K562 (cell line): ENCODE measurements around the gene TMTC2.

Experiments used
- CREM ChIP-seq: IDR thresholded peaks from 2 replicates; pipeline ENCODE4 v1.6.1; 2014; ENCODE audit warnings: antibody characterized with exemption, low read depth
- EZH2 ChIP-seq: IDR thresholded peaks from 2 replicates; pipeline ENCODE4 v1.6.1; 2012; ENCODE audit warnings: low read depth, mild to moderate bottlenecking, inconsistent platforms, low read length, borderline replicate concordance
- MTA3 ChIP-seq: fragments of 450-650 bp; formaldehyde crosslinking; IDR thresholded peaks from 2 replicates; pipeline ENCODE4 v1.6.1; 2017; ENCODE audit warnings: mild to moderate bottlenecking, borderline replicate concordance
- MXI1 ChIP-seq: IDR thresholded peaks from 2 replicates; pipeline ENCODE4 v1.6.1; 2011; ENCODE audit warnings: low read depth, mild to moderate bottlenecking, improper control_type of control experiment, low read length
- PCBP2 ChIP-seq: fragments of 200-400 bp; formaldehyde crosslinking; IDR thresholded peaks from 2 replicates; pipeline ENCODE4 v1.6.1; 2018; ENCODE audit warnings: low read length, low read depth, mild to moderate bottlenecking, moderate library complexity; ENCODE audit not compliant: poor library complexity, severe bottlenecking
- POLR2A ChIP-seq: fragments of 450-650 bp; conservative IDR thresholded peaks from 2 replicates; pipeline ENCODE4 v1.6.1; 2016
- TCF7 ChIP-seq: sonication (generic); IDR thresholded peaks from 2 replicates; pipeline ENCODE4 v1.6.1; 2016; ENCODE audit warnings: antibody characterized with exemption, borderline replicate concordance
- ZNF76 ChIP-seq: fragments of 250-450 bp; sonication (Bioruptor Pico); IDR thresholded peaks from 2 replicates; pipeline ENCODE4 v1.4.0; 2020; ENCODE audit warnings: mild to moderate bottlenecking, moderate library complexity, borderline replicate concordance
- TF ChIP-seq, protein P1 (sequence below): fragments of 450-650 bp; formaldehyde crosslinking; IDR thresholded peaks from 2 replicates; pipeline ENCODE4 v1.4.0; 2020; ENCODE audit warnings: mild to moderate bottlenecking, moderate library complexity
- TF ChIP-seq, protein P2 (sequence below), 3 experiments: IDR thresholded peaks in 2 of 3; conservative IDR thresholded peaks in 1 of 3; 2 replicates each; pipeline ENCODE4 v1.5.1; 2011 to 2012; ENCODE audit warnings: low read length in 3 of 3, mild to moderate bottlenecking in 3 of 3, control low read depth in 2 of 3, improper control_type of control experiment in 1 of 3, inconsistent platforms in 1 of 3, low read depth in 1 of 3, mixed read lengths in 1 of 3, moderate library complexity in 1 of 3; ENCODE audit not compliant: insufficient read depth in 2 of 3

DNA sequence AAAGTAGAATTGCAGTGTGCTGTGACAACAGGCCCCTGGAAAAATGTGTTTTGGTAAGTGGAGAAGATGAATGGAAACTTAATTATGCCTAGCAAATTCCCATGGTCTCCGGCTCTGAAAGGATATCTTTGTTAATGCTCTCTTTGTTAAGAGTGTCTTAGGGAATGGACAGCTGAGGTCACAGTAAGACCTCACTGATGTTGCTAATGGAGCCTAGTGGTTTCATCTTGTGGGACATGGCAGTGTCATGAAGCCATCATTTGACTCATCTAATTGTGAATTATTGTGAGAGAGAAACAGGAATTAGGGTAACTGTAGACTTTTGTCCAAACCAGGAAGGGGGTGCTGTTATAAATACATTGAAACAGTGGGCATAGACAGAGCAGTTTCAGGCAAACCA is 330.3 kb downstream of the TMTC2 start:
- TF ChIP-seq, protein P1, sequence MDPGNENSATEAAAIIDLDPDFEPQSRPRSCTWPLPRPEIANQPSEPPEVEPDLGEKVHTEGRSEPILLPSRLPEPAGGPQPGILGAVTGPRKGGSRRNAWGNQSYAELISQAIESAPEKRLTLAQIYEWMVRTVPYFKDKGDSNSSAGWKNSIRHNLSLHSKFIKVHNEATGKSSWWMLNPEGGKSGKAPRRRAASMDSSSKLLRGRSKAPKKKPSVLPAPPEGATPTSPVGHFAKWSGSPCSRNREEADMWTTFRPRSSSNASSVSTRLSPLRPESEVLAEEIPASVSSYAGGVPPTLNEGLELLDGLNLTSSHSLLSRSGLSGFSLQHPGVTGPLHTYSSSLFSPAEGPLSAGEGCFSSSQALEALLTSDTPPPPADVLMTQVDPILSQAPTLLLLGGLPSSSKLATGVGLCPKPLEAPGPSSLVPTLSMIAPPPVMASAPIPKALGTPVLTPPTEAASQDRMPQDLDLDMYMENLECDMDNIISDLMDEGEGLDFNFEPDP (CRISPR knock-in tag) = no peak
- TF ChIP-seq MTA3 (no peak), PCBP2 (no peak), ZNF76 (no peak), TCF7 (no peak), MXI1 (no peak), POLR2A (no peak), CREM (no peak), EZH2 (no peak)
- TF ChIP-seq, protein P2, sequence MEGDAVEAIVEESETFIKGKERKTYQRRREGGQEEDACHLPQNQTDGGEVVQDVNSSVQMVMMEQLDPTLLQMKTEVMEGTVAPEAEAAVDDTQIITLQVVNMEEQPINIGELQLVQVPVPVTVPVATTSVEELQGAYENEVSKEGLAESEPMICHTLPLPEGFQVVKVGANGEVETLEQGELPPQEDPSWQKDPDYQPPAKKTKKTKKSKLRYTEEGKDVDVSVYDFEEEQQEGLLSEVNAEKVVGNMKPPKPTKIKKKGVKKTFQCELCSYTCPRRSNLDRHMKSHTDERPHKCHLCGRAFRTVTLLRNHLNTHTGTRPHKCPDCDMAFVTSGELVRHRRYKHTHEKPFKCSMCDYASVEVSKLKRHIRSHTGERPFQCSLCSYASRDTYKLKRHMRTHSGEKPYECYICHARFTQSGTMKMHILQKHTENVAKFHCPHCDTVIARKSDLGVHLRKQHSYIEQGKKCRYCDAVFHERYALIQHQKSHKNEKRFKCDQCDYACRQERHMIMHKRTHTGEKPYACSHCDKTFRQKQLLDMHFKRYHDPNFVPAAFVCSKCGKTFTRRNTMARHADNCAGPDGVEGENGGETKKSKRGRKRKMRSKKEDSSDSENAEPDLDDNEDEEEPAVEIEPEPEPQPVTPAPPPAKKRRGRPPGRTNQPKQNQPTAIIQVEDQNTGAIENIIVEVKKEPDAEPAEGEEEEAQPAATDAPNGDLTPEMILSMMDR (IDR thresholded peaks at IDR 0.05 in 2 of 3, conservative IDR thresholded peaks at IDR 0.05 in 1 of 3; ENCODE audit: insufficient read depth in 2 of 3, low read depth in 1 of 3, low read length in 3 of 3) = no peak
